K562 (cell line): ENCODE results near the gene LIN7A. TPM values are rescaled to one million over a fixed set of nuclear protein-coding genes. Genes with fewer than 3 reads are reported as not detected.

Experiments used
- ATAC-seq: fragments of 200-7000 bp; cut with Tn5 transposase; 3 replicates; pipeline ENCODE4 v1.9.1; 2020; ENCODE audit warnings: moderate library complexity
- BruUV-seq: library from RNA; stranded (reverse); fragments of 400-500 nt; replicated peaks from 2 replicates; lab custom pipeline; 2021; lab: Mats Ljungman, UMichigan
- CTCF ChIA-PET: fragments of 300-600 bp; formaldehyde crosslinking; extraction: SDS; loops from one replicate; lab custom pipeline; 2021; ENCODE audit warnings: low intra/inter-chr PET ratio; lab: Yijun Ruan, JAX
- POLR2A ChIA-PET: fragments of 300-600, 350-650 bp; sonication (Branson Sonifier 250); formaldehyde crosslinking; extraction: SDS; loops from one replicate; lab custom pipeline; 2021; ENCODE audit warnings: antibody characterized with exemption, inconsistent platforms; lab: Yijun Ruan, JAX
- DNase-seq, 4 experiments: peaks; one replicate each; pipeline versions ENCODE4 v3.0.0 to v3.0.0-alpha.2; 2011 to 2018; ENCODE audit warnings: low spot score in 3 of 4, mixed read lengths in 3 of 4; ENCODE audit errors: extremely low read depth in 1 of 4
- FAIRE-seq: peaks from 2 replicates; lab custom pipeline; 2011; peaks lifted over from hg19 to GRCh38; lab: Jason Lieb, UNC
- H2AFZ ChIP-seq: 2 replicates; pipeline ENCODE4 v1.6.0; 2011; ENCODE audit warnings: low read depth, low read length, control low read depth, inconsistent platforms
- H3K27ac ChIP-seq: fragments of 200-600 bp; 3 replicates; pipeline ENCODE4 v1.8.0; 2011; ENCODE audit warnings: low read depth, mild to moderate bottlenecking, control low read depth, inconsistent platforms, low read length, moderate library complexity, mixed read lengths; ENCODE audit errors: extremely low read depth
- H3K27me3 ChIP-seq, 2 experiments: fragments of 300-600 bp in 1 of 2; 2 replicates in 1 of 2; 3 replicates in 1 of 2; pipeline versions ENCODE4 v1.6.0 to v1.8.0; 2011; ENCODE audit warnings: inconsistent platforms in 2 of 2, low read length in 2 of 2, mild to moderate bottlenecking in 1 of 2, mixed read lengths in 1 of 2, moderate library complexity in 1 of 2; ENCODE audit not compliant: control insufficient read depth in 2 of 2, insufficient read depth in 2 of 2
- H3K36me3 ChIP-seq: fragments of 300-600 bp; 3 replicates; pipeline ENCODE4 v1.8.0; 2011; ENCODE audit warnings: mild to moderate bottlenecking, low read length, inconsistent platforms; ENCODE audit not compliant: control insufficient read depth, insufficient read depth
- H3K4me1 ChIP-seq, 2 experiments: fragments of 200-600 bp in 1 of 2; replicated peaks in 1 of 2; 2 replicates in 1 of 2; 3 replicates in 1 of 2; pipeline versions ENCODE4 v1.5.1 to v1.8.0; 2011; ENCODE audit warnings: inconsistent platforms in 2 of 2, low read length in 2 of 2, mild to moderate bottlenecking in 1 of 2, mixed read lengths in 1 of 2, moderate library complexity in 1 of 2; ENCODE audit not compliant: control insufficient read depth in 2 of 2, insufficient read depth in 2 of 2
- H3K4me2 ChIP-seq: 2 replicates; pipeline ENCODE4 v1.6.1; 2011; ENCODE audit warnings: low read length, control low read depth, inconsistent platforms, mixed read lengths; ENCODE audit not compliant: insufficient read depth
- H3K4me3 ChIP-seq: fragments of 200-600 bp; sonication (generic), shearing (Covaris generic); 2 replicates; pipeline ENCODE4 v1.5.1; 2016; ENCODE audit warnings: control low read depth, inconsistent platforms
- H3K79me2 ChIP-seq: fragments of 200-600 bp; 3 replicates; pipeline ENCODE4 v1.8.0; 2011; ENCODE audit warnings: low read length, inconsistent platforms; ENCODE audit not compliant: control insufficient read depth, insufficient read depth
- H3K9ac ChIP-seq, 2 experiments: 2 replicates each; pipeline versions ENCODE4 v1.6.0 to v1.6.1; 2011; ENCODE audit warnings: low read depth in 2 of 2, low read length in 2 of 2, control low read depth in 1 of 2, inconsistent platforms in 1 of 2, mild to moderate bottlenecking in 1 of 2, mixed read lengths in 1 of 2; ENCODE audit not compliant: insufficient read depth in 1 of 2
- H3K9me1 ChIP-seq: one replicate; pipeline ENCODE4 v1.6.0; 2011; ENCODE audit warnings: inconsistent platforms, mild to moderate bottlenecking, low read length, moderate library complexity; ENCODE audit not compliant: control insufficient read depth, insufficient read depth
- H3K9me3 ChIP-seq: replicated peaks from 2 replicates; pipeline ENCODE4 v1.5.1; 2011; ENCODE audit warnings: low read depth, low read length, inconsistent platforms; ENCODE audit not compliant: control insufficient read depth, insufficient read depth
- H4K20me1 ChIP-seq: replicated peaks from 2 replicates; pipeline ENCODE4 v1.6.1; 2011; ENCODE audit warnings: low read length, inconsistent platforms, mixed read lengths; ENCODE audit not compliant: control insufficient read depth, insufficient read depth
- NCOR1 ChIP-seq: fragments of 450-650 bp; IDR thresholded peaks from 2 replicates; pipeline ENCODE4 v1.6.1; 2016; ENCODE audit warnings: mild to moderate bottlenecking, moderate library complexity
- NR1H2 ChIP-seq: sonication (generic); formaldehyde crosslinking; IDR thresholded peaks from 2 replicates; pipeline ENCODE4 v1.4.0; 2020; ENCODE audit warnings: mild to moderate bottlenecking, missing genetic modification reagents
- POU5F1 ChIP-seq: fragments of 150-350 bp; IDR thresholded peaks from 2 replicates; pipeline ENCODE4 v1.6.1; 2014; ENCODE audit warnings: borderline replicate concordance, low read length, low read depth, mild to moderate bottlenecking; ENCODE audit not compliant: partially characterized antibody
- ZBTB9 ChIP-seq: fragments of 450-650 bp; formaldehyde crosslinking; IDR thresholded peaks from 2 replicates; pipeline ENCODE4 v1.4.0; 2020; ENCODE audit warnings: mild to moderate bottlenecking, moderate library complexity
- ZNF280A ChIP-seq: fragments of 450-650 bp; IDR thresholded peaks from 2 replicates; pipeline ENCODE4 v1.6.1; 2018; ENCODE audit warnings: mild to moderate bottlenecking, low read depth; ENCODE audit not compliant: partially characterized antibody
- WGBS: fragments of 100-300 bp; shearing (Covaris generic); methylation state at CpG from one replicate; pipeline ENCODE4 v1.1.6; 2016; ENCODE audit warnings: low coverage, mixed read lengths; ENCODE audit not compliant: insufficient coverage; ENCODE audit errors: missing lambda C conversion rate; 5-methylcytosine and 5-hydroxymethylcytosine counted together
- in situ Hi-C: fragments of 300-500 bp; cut with MboI; formaldehyde crosslinking; loops from 4 replicates; pipeline ENCODE4 v1.15.0; 2018; ENCODE audit warnings: inconsistent platforms, mixed read lengths
- intact Hi-C: fragments of 100-400 bp; cut with micrococcal nuclease; formaldehyde crosslinking; loops from 2 replicates; pipeline ENCODE4 v1.14.2; 2022
- polyA plus RNA-seq, 8 experiments: library from polyadenylated mRNA; depleted of rRNA in 4 of 8; stranded (reverse) in 5 of 8; unstranded in 3 of 8; fragments of >200 nt; fragmentation: Nextera tagmentation in 2 of 8; fragmentation: Illumina TruSeq in 1 of 8; extraction: Ambion mirVana in 2 of 8; extraction: Trizol in 1 of 8; gene quantifications; 2 replicates each; pipeline versions ENCODE4 v1.2.1 to v1.2.3, GENCODE V29; 2011 to 2014; ENCODE audit warnings: inconsistent platforms in 1 of 8, missing spikeins in 1 of 8
- total RNA-seq, 7 experiments: library from RNA; depleted of rRNA in 6 of 7; stranded (reverse); fragments of >200 nt in 6 of 7; fragmentation: Illumina TruSeq in 2 of 7; extraction: Trizol in 2 of 7; gene quantifications; 2 replicates each; pipeline versions ENCODE4 v1.2.1 to v1.2.3, GENCODE V29; 2011 to 2021; ENCODE audit warnings: low replicate concordance in 1 of 7

Gene LIN7A
- total and polyA plus RNA-seq, 9 of the 15 experiments (the other 6 are each of a cell fraction or from before 2014, with no cell fraction given) = not detected

- no peaks in the 10 kb centered on the region for H3K36me3 ChIP-seq
- no TSS peak for BruUV-seq
- DNase-seq = no peak
- no peak overlapping the region for H3K9ac ChIP-seq
- no peaks in the 10 kb centered on the region for H4K20me1 ChIP-seq
- H3K27me3 ChIP-seq = no peaks in the 10 kb centered on the region
- H3K79me2 ChIP-seq = no peaks in the 10 kb centered on the region
- ChIA-PET CTCF (no interaction called here), POLR2A (no interaction called here)
- no peaks in the 10 kb centered on the region for H3K9me3 ChIP-seq
- in situ Hi-C loops = no loop called here
- H3K4me2 ChIP-seq = no peak overlapping the region
- no peak overlapping the region for H2AFZ ChIP-seq
- no peak overlapping the region for H3K4me3 ChIP-seq
- no peaks in the 10 kb centered on the region for H3K9me1 ChIP-seq
- ATAC-seq = no peak
- WGBS = 0% methylated on average over 2 of the region's 2 CpGs
- FAIRE-seq = no peak
- TF ChIP-seq NCOR1 (no peak), NR1H2 (no peak), ZBTB9 (CRISPR knock-in tag) (no peak), POU5F1 (no peak), ZNF280A (no peak)
- intact Hi-C loops = no loop called here
- no peaks in the 10 kb centered on the region for H3K4me1 ChIP-seq
- H3K27ac ChIP-seq = no peak overlapping the region
Observed at GRCh38 chr12:80747800-80748199, 189.9 kb downstream of the LIN7A start.
